Measurements from ENCODE around the gene KDM3A. TPM values are rescaled to one million over a fixed set of nuclear protein-coding genes. Genes with fewer than 3 reads are reported as not detected.

KDM3A gene
- total RNA-seq, 1 experiment from 2014 or later = 48.4 TPM

GRCh38 chr2:86485103-86485502 is 43.9 kb downstream of the KDM3A start:
- H3K36me3 ChIP-seq (ENCODE audit: control insufficient read depth, insufficient read depth, low read length) = peaks cover 56% of the 10 kb centered on the region
- no peak for ATAC-seq
- CTCF ChIA-PET = no interaction called here

GRCh38 chr2:86485802-86486201 is 44.6 kb downstream of the KDM3A start:
- intact Hi-C loops (cut with micrococcal nuclease; ENCODE audit: unreplicated experiment) = no loop called here
- no TSS peak for BruUV-seq (replicated peaks)
- Histone ChIP-seq H3K27me3 (ENCODE audit: control insufficient read depth, insufficient read depth, low read length) (no peaks in the 10 kb centered on the region), H3K9me3 (ENCODE audit: control insufficient read depth, insufficient read depth, low read depth, low read length) (no peaks in the 10 kb centered on the region), H3K4me1 (ENCODE audit: control insufficient read depth, insufficient read depth, low read length) (no peaks in the 10 kb centered on the region), H3K27ac (ENCODE audit: low read length) (no peak overlapping the region), H3K36me3 (ENCODE audit: control insufficient read depth, insufficient read depth, low read length) (peaks cover 51% of the 10 kb centered on the region), H3K4me3 (ENCODE audit: low read depth in 2 of 2, low read length in 2 of 2) (no peak overlapping the region)
- no peak for TF ChIP-seq SIN3A (IDR thresholded peaks at IDR 0.05; ENCODE audit: borderline replicate concordance, insufficient read depth, low read depth, low read length)
- no peak for TF ChIP-seq POLR2AphosphoS5 (IDR thresholded peaks at IDR 0.05; ENCODE audit: low read depth, low read length)
- no peak for TF ChIP-seq CTCF (IDR thresholded peaks at IDR 0.05)
- TF ChIP-seq TCF7L2 (IDR thresholded peaks at IDR 0.05; ENCODE audit: low read depth, low read length) = no peak
- no peak for TF ChIP-seq REST (IDR thresholded peaks at IDR 0.05; ENCODE audit: insufficient read depth in 1 of 2, low read depth in 2 of 2, low read length in 1 of 2)
- in situ Hi-C loops (cut with HindIII; ENCODE audit: low pct_unique_long_range_greater_than_20kb, low sequenced_read_pairs) = no loop called here
- CTCF ChIA-PET = no interaction called here
- DNase-seq (ENCODE audit: low read depth, low spot score) = no peak
- POLR2A ChIA-PET = no interaction called here
- ATAC-seq = no peak

More at GRCh38 chr2:86485103-86485502, 43.9 kb downstream of the KDM3A start:
- H3K4me3 ChIP-seq (ENCODE audit: low read depth in 2 of 2, low read length in 2 of 2) = no peak overlapping the region
- POLR2A ChIA-PET = no interaction called here
- no peak for DNase-seq (ENCODE audit: low read depth, low spot score)
- intact Hi-C loops (cut with micrococcal nuclease; ENCODE audit: unreplicated experiment) (no loop called here), in situ Hi-C loops (cut with HindIII; ENCODE audit: low pct_unique_long_range_greater_than_20kb, low sequenced_read_pairs) (no loop called here)
- no peaks in the 10 kb centered on the region for H3K9me3 ChIP-seq (ENCODE audit: control insufficient read depth, insufficient read depth, low read depth, low read length)
- BruUV-seq (replicated peaks) = no TSS peak
- TF ChIP-seq REST (IDR thresholded peaks at IDR 0.05; ENCODE audit: insufficient read depth in 1 of 2, low read depth in 2 of 2, low read length in 1 of 2) (no peak), CTCF (IDR thresholded peaks at IDR 0.05) (no peak), TCF7L2 (IDR thresholded peaks at IDR 0.05; ENCODE audit: low read depth, low read length) (no peak), POLR2AphosphoS5 (IDR thresholded peaks at IDR 0.05; ENCODE audit: low read depth, low read length) (no peak), SIN3A (IDR thresholded peaks at IDR 0.05; ENCODE audit: borderline replicate concordance, insufficient read depth, low read depth, low read length) (no peak)
- H3K27me3 ChIP-seq (ENCODE audit: control insufficient read depth, insufficient read depth, low read length) = no peaks in the 10 kb centered on the region
- no peaks in the 10 kb centered on the region for H3K4me1 ChIP-seq (ENCODE audit: control insufficient read depth, insufficient read depth, low read length)
- no peak overlapping the region for H3K27ac ChIP-seq (ENCODE audit: low read length)
